Measurements from ENCODE around the gene SLC25A22.

The SLC25A22 gene

GRCh38 chr11:765025-765801 lies 32.9 kb downstream of the SLC25A22 start:
- Histone ChIP-seq H3K36me3 (peaks cover 85% of the 10 kb centered on the region), H3K9me3 (ENCODE audit: severe bottlenecking) (no peaks in the 10 kb centered on the region), H3K27ac (no peak overlapping the region), H3K27me3 (ENCODE audit: insufficient read depth, low read depth, severe bottlenecking) (no peaks in the 10 kb centered on the region), H3K4me3 (ENCODE audit: low read depth, low read length) (no peak overlapping the region)
- peak; percentile 69 for DNase-seq
- TF ChIP-seq CTCF (IDR thresholded peaks at IDR 0.05; ENCODE audit: low read depth, low read length), result peak; percentile 72

GRCh38 chr11:764322-765024 lies 33.6 kb downstream of the SLC25A22 start:
- peaks cover 87% of the 10 kb centered on the region for H3K36me3 ChIP-seq
- TF ChIP-seq CTCF (IDR thresholded peaks at IDR 0.05; ENCODE audit: low read depth, low read length), result no peak
- H3K4me3 ChIP-seq (ENCODE audit: low read depth, low read length), result no peak overlapping the region
- DNase-seq, result no peak
- no peaks in the 10 kb centered on the region for H3K27me3 ChIP-seq (ENCODE audit: insufficient read depth, low read depth, severe bottlenecking)
- H3K27ac ChIP-seq, result peak overlapping the region; percentile 10; the same call in 1 of the 2 replicates
- no peaks in the 10 kb centered on the region for H3K9me3 ChIP-seq (ENCODE audit: severe bottlenecking)

GRCh38 chr11:763549-764321 lies 34.3 kb downstream of the SLC25A22 start:
- no peaks in the 10 kb centered on the region for H3K27me3 ChIP-seq (ENCODE audit: insufficient read depth, low read depth, severe bottlenecking)
- no peak for TF ChIP-seq CTCF (IDR thresholded peaks at IDR 0.05; ENCODE audit: low read depth, low read length)
- no peaks in the 10 kb centered on the region for H3K9me3 ChIP-seq (ENCODE audit: severe bottlenecking)
- H3K4me3 ChIP-seq (ENCODE audit: low read depth, low read length), result no peak overlapping the region
- no peak for DNase-seq
- H3K27ac ChIP-seq, result peak overlapping the region; percentile 10; the same call in 1 of the 2 replicates
- peaks cover 88% of the 10 kb centered on the region for H3K36me3 ChIP-seq

GRCh38 chr11:763073-763463 lies 35.0 kb downstream of the SLC25A22 start:
- Histone ChIP-seq H3K9me3 (ENCODE audit: severe bottlenecking) (no peaks in the 10 kb centered on the region), H3K27ac (peak overlapping the region; percentile 48), H3K4me3 (ENCODE audit: low read depth, low read length) (no peak overlapping the region), H3K36me3 (peaks cover 87% of the 10 kb centered on the region), H3K27me3 (ENCODE audit: insufficient read depth, low read depth, severe bottlenecking) (no peaks in the 10 kb centered on the region)
- DNase-seq, result no peak
- no peak for TF ChIP-seq CTCF (IDR thresholded peaks at IDR 0.05; ENCODE audit: low read depth, low read length)

GRCh38 chr11:762421-763072 lies 35.5 kb downstream of the SLC25A22 start:
- TF ChIP-seq CTCF (IDR thresholded peaks at IDR 0.05; ENCODE audit: low read depth, low read length), result peak; percentile 67
- peak; percentile 84 for DNase-seq
- Histone ChIP-seq H3K9me3 (ENCODE audit: severe bottlenecking) (no peaks in the 10 kb centered on the region), H3K36me3 (peaks cover 89% of the 10 kb centered on the region), H3K4me3 (ENCODE audit: low read depth, low read length) (no peak overlapping the region), H3K27ac (peak overlapping the region; percentile 48), H3K27me3 (ENCODE audit: insufficient read depth, low read depth, severe bottlenecking) (no peaks in the 10 kb centered on the region)
